ENCODE data around the gene LAMB1.

LAMB1 gene

GRCh38 chr7:108009873-108010272 is 6.9 kb upstream of the LAMB1 start:
- Histone ChIP-seq H3K4me1 (ENCODE audit: control insufficient read depth in 2 of 2, insufficient read depth in 2 of 2, low read length in 2 of 2) (peaks cover 12 to 33% of the 10 kb centered on the region in 2 donors), H3K27ac (ENCODE audit: low read depth in 2 of 2, low read length in 2 of 2) (no peak overlapping the region)

DNA sequence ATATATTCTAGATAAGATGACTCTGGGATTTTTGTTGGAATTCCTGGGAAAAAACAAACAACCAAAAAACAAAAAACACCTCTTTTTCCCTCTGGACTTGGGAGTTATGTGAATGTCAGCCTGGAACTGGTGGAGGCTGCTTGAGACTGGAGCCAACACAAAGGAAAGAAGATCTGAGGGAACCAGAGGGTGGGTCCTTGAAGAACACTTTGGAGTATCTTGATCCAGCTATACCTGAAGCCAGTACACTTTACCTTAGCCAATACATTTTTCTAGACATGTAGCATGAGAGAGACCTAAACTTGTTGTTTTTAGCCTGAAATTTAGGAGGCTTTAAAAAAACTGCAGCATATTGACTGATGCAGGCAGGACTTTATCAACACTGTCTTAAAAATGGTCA is 5.9 kb upstream of the LAMB1 start:
- Histone ChIP-seq H3K9ac (ENCODE audit: low read depth in 1 of 2, low read length in 2 of 2) (no peak overlapping the region), H3K27me3 (ENCODE audit: control insufficient read depth in 2 of 2, insufficient read depth in 2 of 2, low read length in 2 of 2) (no peaks in the 10 kb centered on the region), H3K9me3 (ENCODE audit: control insufficient read depth in 2 of 2, low read length in 2 of 2) (no peaks in the 10 kb centered on the region), H3K4me3 (ENCODE audit: low read length in 2 of 2) (no peak overlapping the region), H3K27ac (ENCODE audit: low read depth in 2 of 2, low read length in 2 of 2) (no peak overlapping the region), H3K4me1 (ENCODE audit: control insufficient read depth in 2 of 2, insufficient read depth in 2 of 2, low read length in 2 of 2) (peaks cover 9 to 34% of the 10 kb centered on the region in 2 donors), H3K36me3 (ENCODE audit: control insufficient read depth in 2 of 2, insufficient read depth in 2 of 2, low read length in 2 of 2) (no peaks in the 10 kb centered on the region)

More at GRCh38 chr7:108009873-108010272, 6.9 kb upstream of the LAMB1 start:
- no peaks in the 10 kb centered on the region for H3K9me3 ChIP-seq (ENCODE audit: control insufficient read depth in 2 of 2, low read length in 2 of 2)
- no peak overlapping the region for H3K4me3 ChIP-seq (ENCODE audit: low read length in 2 of 2)
- H3K27me3 ChIP-seq (ENCODE audit: control insufficient read depth in 2 of 2, insufficient read depth in 2 of 2, low read length in 2 of 2): no peaks in the 10 kb centered on the region
- no peaks in the 10 kb centered on the region for H3K36me3 ChIP-seq (ENCODE audit: control insufficient read depth in 2 of 2, insufficient read depth in 2 of 2, low read length in 2 of 2)
- no peak overlapping the region for H3K9ac ChIP-seq (ENCODE audit: low read depth in 1 of 2, low read length in 2 of 2)

- Histone ChIP-seq H3K27ac (ENCODE audit: low read depth in 2 of 2, low read length in 2 of 2) (no peak overlapping the region), H3K4me1 (ENCODE audit: control insufficient read depth in 2 of 2, insufficient read depth in 2 of 2, low read length in 2 of 2) (peaks cover 13 to 39% of the 10 kb centered on the region in 2 donors), H3K27me3 (ENCODE audit: control insufficient read depth in 2 of 2, insufficient read depth in 2 of 2, low read length in 2 of 2) (no peaks in the 10 kb centered on the region), H3K36me3 (ENCODE audit: control insufficient read depth in 2 of 2, insufficient read depth in 2 of 2, low read length in 2 of 2) (no peaks in the 10 kb centered on the region), H3K9me3 (ENCODE audit: control insufficient read depth in 2 of 2, low read length in 2 of 2) (no peaks in the 10 kb centered on the region), H3K4me3 (ENCODE audit: low read length in 2 of 2) (no peak overlapping the region), H3K9ac (ENCODE audit: low read depth in 1 of 2, low read length in 2 of 2) (no peak overlapping the region)
Measured at GRCh38 chr7:108008240-108008639, 5.3 kb upstream of the LAMB1 start.

- no peak overlapping the region for H3K27ac ChIP-seq (ENCODE audit: low read depth in 2 of 2, low read length in 2 of 2)
- H3K36me3 ChIP-seq (ENCODE audit: control insufficient read depth in 2 of 2, insufficient read depth in 2 of 2, low read length in 2 of 2): no peaks in the 10 kb centered on the region
- H3K9ac ChIP-seq (ENCODE audit: low read depth in 1 of 2, low read length in 2 of 2): no peak overlapping the region
- H3K4me3 ChIP-seq (ENCODE audit: low read length in 2 of 2): no peak overlapping the region
- peaks cover 10 to 35% of the 10 kb centered on the region in 2 donors for H3K4me1 ChIP-seq (ENCODE audit: control insufficient read depth in 2 of 2, insufficient read depth in 2 of 2, low read length in 2 of 2)
- no peaks in the 10 kb centered on the region for H3K9me3 ChIP-seq (ENCODE audit: control insufficient read depth in 2 of 2, low read length in 2 of 2)
- H3K27me3 ChIP-seq (ENCODE audit: control insufficient read depth in 2 of 2, insufficient read depth in 2 of 2, low read length in 2 of 2): no peaks in the 10 kb centered on the region
Measured at GRCh38 chr7:108007762-108008161, 4.8 kb upstream of the LAMB1 start.

DNA sequence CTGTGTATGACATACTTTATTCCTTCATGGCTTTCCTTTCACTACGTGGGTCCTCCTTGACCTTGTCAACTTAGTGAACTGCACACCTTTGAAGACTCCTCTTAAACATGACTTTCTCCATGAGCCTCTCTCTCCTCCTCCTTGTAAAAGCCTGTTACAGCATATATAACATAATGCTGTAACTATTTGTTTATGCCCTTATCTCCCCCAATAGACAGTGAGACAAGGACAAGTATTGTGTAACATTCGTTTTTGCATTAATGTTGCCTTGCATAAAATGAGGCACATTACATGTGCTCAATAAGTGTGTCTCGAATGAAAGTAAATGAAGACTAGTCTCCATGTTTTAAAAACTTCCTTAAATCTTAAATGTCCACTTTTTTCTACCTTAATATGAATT is 4.3 kb upstream of the LAMB1 start:
- H3K4me3 ChIP-seq (ENCODE audit: low read length in 2 of 2): no peak overlapping the region
- H3K4me1 ChIP-seq (ENCODE audit: control insufficient read depth in 2 of 2, insufficient read depth in 2 of 2, low read length in 2 of 2): peaks cover 8 to 33% of the 10 kb centered on the region in 2 donors
- no peaks in the 10 kb centered on the region for H3K27me3 ChIP-seq (ENCODE audit: control insufficient read depth in 2 of 2, insufficient read depth in 2 of 2, low read length in 2 of 2)
- H3K9me3 ChIP-seq (ENCODE audit: control insufficient read depth in 2 of 2, low read length in 2 of 2): no peaks in the 10 kb centered on the region
- no peaks in the 10 kb centered on the region for H3K36me3 ChIP-seq (ENCODE audit: control insufficient read depth in 2 of 2, insufficient read depth in 2 of 2, low read length in 2 of 2)
- no peak overlapping the region for H3K27ac ChIP-seq (ENCODE audit: low read depth in 2 of 2, low read length in 2 of 2)
- no peak overlapping the region for H3K9ac ChIP-seq (ENCODE audit: low read depth in 1 of 2, low read length in 2 of 2)

- H3K27ac ChIP-seq (ENCODE audit: low read depth in 2 of 2, low read length in 2 of 2): peak overlapping the region; percentile 14 to 67
- no peaks in the 10 kb centered on the region for H3K27me3 ChIP-seq (ENCODE audit: control insufficient read depth in 2 of 2, insufficient read depth in 2 of 2, low read length in 2 of 2)
- H3K4me3 ChIP-seq (ENCODE audit: low read length in 2 of 2): peak overlapping the region in 1 of 2 donors; percentile 37
Measured at GRCh38 chr7:108004220-108005142, 1.5 kb upstream of the LAMB1 start.

GRCh38 chr7:108003599-108003935 is 606 bp upstream of the LAMB1 start:
- H3K9me3 ChIP-seq (ENCODE audit: control insufficient read depth in 2 of 2, low read length in 2 of 2): no peaks in the 10 kb centered on the region
- no peaks in the 10 kb centered on the region for H3K27me3 ChIP-seq (ENCODE audit: control insufficient read depth in 2 of 2, insufficient read depth in 2 of 2, low read length in 2 of 2)
- peak overlapping the region in 1 of 2 donors; percentile 83 for H3K9ac ChIP-seq (ENCODE audit: low read depth in 1 of 2, low read length in 2 of 2)
- H3K4me1 ChIP-seq (ENCODE audit: control insufficient read depth in 2 of 2, insufficient read depth in 2 of 2, low read length in 2 of 2): peaks cover 14 to 40% of the 10 kb centered on the region in 2 donors
- H3K27ac ChIP-seq (ENCODE audit: low read depth in 2 of 2, low read length in 2 of 2): peak overlapping the region; percentile 72 to 75
- peak overlapping the region; percentile 82 to 85 for H3K4me3 ChIP-seq (ENCODE audit: low read length in 2 of 2)
- H3K36me3 ChIP-seq (ENCODE audit: control insufficient read depth in 2 of 2, insufficient read depth in 2 of 2, low read length in 2 of 2): peaks cover 0 to 2% of the 10 kb centered on the region in 2 donors

More at GRCh38 chr7:108004220-108005142, 1.5 kb upstream of the LAMB1 start:
- Histone ChIP-seq H3K9me3 (ENCODE audit: control insufficient read depth in 2 of 2, low read length in 2 of 2) (no peaks in the 10 kb centered on the region), H3K9ac (ENCODE audit: low read depth in 1 of 2, low read length in 2 of 2) (peak overlapping the region in 1 of 2 donors; percentile 42), H3K4me1 (ENCODE audit: control insufficient read depth in 2 of 2, insufficient read depth in 2 of 2, low read length in 2 of 2) (peaks cover 11 to 37% of the 10 kb centered on the region in 2 donors), H3K36me3 (ENCODE audit: control insufficient read depth in 2 of 2, insufficient read depth in 2 of 2, low read length in 2 of 2) (peaks cover 0 to 2% of the 10 kb centered on the region in 2 donors)

DNA sequence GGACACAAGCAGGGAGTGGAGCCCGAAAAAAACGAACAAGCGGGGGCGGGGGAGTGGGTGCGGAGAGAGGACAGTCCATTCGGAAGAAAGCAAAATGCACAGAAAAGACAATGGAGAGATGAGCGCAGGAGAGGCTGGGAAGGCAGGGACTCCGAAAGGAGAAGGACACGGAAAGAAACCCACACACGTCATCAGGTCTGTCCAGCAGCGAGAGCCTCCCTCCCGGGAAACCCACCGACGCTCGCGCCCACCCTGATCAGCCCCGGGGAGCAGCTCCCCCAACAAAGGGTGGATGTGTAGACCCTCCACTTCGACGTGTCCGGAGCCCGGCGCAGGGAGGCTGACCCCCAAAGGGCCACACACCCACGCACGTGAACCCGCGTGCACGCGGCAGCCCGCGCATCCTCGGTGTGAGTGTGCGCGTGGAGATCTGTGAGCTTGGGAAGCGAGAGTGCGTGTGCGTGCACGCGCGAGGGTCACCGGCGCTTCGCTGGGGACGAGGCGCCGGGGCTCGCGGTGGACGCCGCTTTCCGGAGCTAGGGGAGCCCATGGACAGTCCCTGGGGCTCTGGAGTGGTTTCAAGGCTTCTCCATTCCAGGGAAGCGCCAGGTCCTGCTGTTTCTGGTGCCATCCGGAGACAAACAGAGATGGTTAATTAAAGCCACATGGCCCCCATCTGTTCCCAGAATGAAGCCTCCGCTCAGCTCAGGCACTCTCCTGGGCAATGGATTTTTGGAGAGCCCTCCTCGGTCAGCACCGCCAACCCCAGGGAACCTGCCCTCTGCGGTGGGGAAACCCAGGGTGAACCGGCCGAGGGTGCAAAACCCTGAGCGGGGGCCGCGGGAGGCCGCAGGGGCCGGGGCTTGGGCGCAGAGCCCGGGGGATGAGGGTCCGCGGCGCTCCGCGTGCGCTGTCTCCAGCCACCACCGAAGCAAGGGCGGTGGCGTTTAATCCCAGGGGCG is 916 bp downstream of the LAMB1 start:
- Histone ChIP-seq H3K4me3 (ENCODE audit: low read length in 2 of 2) (peak overlapping the region; percentile 82 to 85), H3K36me3 (ENCODE audit: control insufficient read depth in 2 of 2, insufficient read depth in 2 of 2, low read length in 2 of 2) (peaks cover 0 to 2% of the 10 kb centered on the region in 2 donors), H3K27me3 (ENCODE audit: control insufficient read depth in 2 of 2, insufficient read depth in 2 of 2, low read length in 2 of 2) (no peaks in the 10 kb centered on the region), H3K27ac (ENCODE audit: low read depth in 2 of 2, low read length in 2 of 2) (peak overlapping the region; percentile 72 to 75), H3K9me3 (ENCODE audit: control insufficient read depth in 2 of 2, low read length in 2 of 2) (no peaks in the 10 kb centered on the region), H3K9ac (ENCODE audit: low read depth in 1 of 2, low read length in 2 of 2) (peak overlapping the region; percentile 65 to 83), H3K4me1 (ENCODE audit: control insufficient read depth in 2 of 2, insufficient read depth in 2 of 2, low read length in 2 of 2) (peaks cover 14 to 34% of the 10 kb centered on the region in 2 donors)

DNA sequence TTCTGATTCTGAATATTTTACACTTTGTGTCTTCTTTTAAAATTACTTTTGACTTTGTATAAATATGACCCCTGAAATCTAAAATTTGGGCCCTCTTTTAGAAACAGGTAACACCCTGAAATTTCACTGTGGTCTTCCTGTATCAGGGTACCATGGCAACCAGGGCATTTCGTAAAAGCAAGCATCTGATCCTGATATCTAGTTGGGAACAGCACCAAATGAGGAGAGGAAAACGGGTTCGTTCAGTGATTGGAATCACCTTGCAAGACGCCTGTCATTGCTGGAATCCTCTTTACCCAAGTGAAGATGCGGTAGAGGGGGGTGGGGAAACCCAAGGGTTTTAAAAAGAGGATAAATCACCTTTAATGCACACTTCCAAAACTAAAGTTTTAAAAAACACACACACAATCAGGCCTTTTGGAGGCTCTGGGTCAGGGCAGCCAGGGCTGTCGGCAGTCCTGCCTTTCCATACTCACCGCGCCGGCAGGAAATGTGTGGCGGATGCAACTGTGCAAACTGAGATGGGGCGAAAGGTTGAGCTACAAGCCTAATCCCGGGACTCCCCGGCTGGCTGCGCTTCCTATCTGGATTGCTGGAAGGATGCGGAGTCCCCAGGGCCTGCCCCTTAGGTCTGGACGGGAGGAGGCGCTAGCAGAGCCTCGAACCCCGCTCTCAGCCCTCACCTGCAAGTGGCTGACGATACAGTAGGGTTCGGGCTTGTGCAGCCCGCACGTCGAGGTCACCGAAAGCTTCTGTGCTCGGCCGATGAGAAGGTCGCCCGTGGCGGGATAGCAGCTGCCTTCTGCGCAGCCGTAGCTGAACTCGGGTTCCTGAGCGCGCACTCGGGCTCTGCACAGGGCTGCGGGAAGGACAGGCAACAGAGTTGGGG is 1.8 kb downstream of the LAMB1 start:
- Histone ChIP-seq H3K9me3 (ENCODE audit: control insufficient read depth in 2 of 2, low read length in 2 of 2) (no peaks in the 10 kb centered on the region), H3K4me3 (ENCODE audit: low read length in 2 of 2) (peak overlapping the region; percentile 82 to 85), H3K36me3 (ENCODE audit: control insufficient read depth in 2 of 2, insufficient read depth in 2 of 2, low read length in 2 of 2) (peaks cover 0 to 2% of the 10 kb centered on the region in 2 donors), H3K4me1 (ENCODE audit: control insufficient read depth in 2 of 2, insufficient read depth in 2 of 2, low read length in 2 of 2) (peaks cover 14 to 41% of the 10 kb centered on the region in 2 donors), H3K9ac (ENCODE audit: low read depth in 1 of 2, low read length in 2 of 2) (peak overlapping the region; percentile 41 to 83), H3K27ac (ENCODE audit: low read depth in 2 of 2, low read length in 2 of 2) (peak overlapping the region; percentile 72 to 75), H3K27me3 (ENCODE audit: control insufficient read depth in 2 of 2, insufficient read depth in 2 of 2, low read length in 2 of 2) (no peaks in the 10 kb centered on the region)
